IgD-negative memory B cell (primary cell): ENCODE results near the gene TPTE2. TPM values are rescaled to one million over a fixed set of nuclear protein-coding genes. Genes with fewer than 3 reads are reported as not detected.
"Not testable (repeated sequence)": the region's sequence is repeated elsewhere in the genome, so short reads cannot be mapped to it uniquely, and the experiment has no call there.

Experiments used
- H3K27ac Mint-ChIP-seq, 3 donors: one replicate each; pipeline ENCODE4 v1.8.0; 2020 to 2022; ENCODE audit warnings: mild to moderate bottlenecking in 3 of 3, mixed read lengths in 3 of 3, moderate library complexity in 1 of 3
- H3K27me3 Mint-ChIP-seq: one replicate; pipeline ENCODE4 v1.8.0; 2021; ENCODE audit warnings: mixed read lengths
- H3K36me3 Mint-ChIP-seq: one replicate; pipeline ENCODE4 v1.8.0; 2020; ENCODE audit warnings: mild to moderate bottlenecking, mixed read lengths
- H3K4me1 Mint-ChIP-seq, 3 donors: one replicate each; pipeline ENCODE4 v1.8.0; 2020 to 2022; ENCODE audit warnings: mixed read lengths in 3 of 3, mild to moderate bottlenecking in 1 of 3
- H3K4me3 Mint-ChIP-seq, 4 donors: one replicate each; pipeline ENCODE4 v1.8.0; 2020 to 2022; ENCODE audit warnings: mild to moderate bottlenecking in 4 of 4, mixed read lengths in 4 of 4, moderate library complexity in 3 of 4
- H3K9me3 Mint-ChIP-seq, 3 donors: one replicate each; pipeline ENCODE4 v1.8.0; 2020 to 2021; ENCODE audit warnings: mixed read lengths in 3 of 3, mild to moderate bottlenecking in 1 of 3
- polyA plus RNA-seq: library from polyadenylated mRNA; unstranded; fragments of 300-500 nt; fragmentation: Illumina TruSeq; gene quantifications from one replicate; pipeline ENCODE4 v1.2.3, GENCODE V29; 2021

TPTE2 gene
- polyA plus RNA-seq, 1 donor from 2014 or later, result not detected

DNA sequence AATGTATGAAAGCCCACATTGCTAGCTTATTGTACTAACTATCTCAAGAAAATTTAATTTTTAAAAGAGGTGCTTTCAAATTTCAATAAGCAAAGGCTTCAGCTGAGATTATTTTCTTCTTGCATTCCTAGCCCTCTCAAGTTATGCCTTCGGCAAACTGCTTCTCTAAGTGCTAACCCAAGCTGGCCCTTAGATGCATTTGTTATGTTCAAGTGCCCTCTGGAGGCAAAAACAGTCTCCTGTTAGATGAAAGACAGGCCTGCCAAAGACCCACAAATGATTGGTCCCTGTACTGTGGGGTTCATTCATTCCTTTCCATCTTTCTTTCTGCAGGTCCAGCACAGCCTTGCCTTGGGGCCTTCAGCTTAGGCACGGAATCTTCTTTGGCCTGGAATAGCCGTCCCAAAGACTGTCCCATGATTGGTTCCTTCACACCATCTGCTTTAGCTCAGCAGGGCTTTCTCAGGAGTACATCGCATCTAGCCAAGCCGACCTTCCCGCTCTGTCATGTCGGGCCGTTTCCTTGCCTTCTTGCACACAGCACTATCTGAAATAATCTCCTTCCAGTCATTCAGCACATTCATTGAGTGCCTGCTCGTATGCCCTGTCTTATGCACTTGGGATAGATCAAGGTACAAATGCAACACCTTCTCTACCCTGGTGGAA, 26.4 kb upstream of the TPTE2 start:
- Mint-ChIP-seq H3K27ac (peak overlapping the region in 1 of 3 donors; percentile 76), H3K4me1 (peaks cover 13 to 19% (median 17%) of the 10 kb centered on the region in 3 donors), H3K27me3 (peaks cover 14% of the 10 kb centered on the region), H3K36me3 (no peaks in the 10 kb centered on the region), H3K4me3 (peak overlapping the region; percentile 34 to 85 (median 76)), H3K9me3 (peaks cover under 1 to 13% (median 6%) of the 10 kb centered on the region in 3 donors)

DNA sequence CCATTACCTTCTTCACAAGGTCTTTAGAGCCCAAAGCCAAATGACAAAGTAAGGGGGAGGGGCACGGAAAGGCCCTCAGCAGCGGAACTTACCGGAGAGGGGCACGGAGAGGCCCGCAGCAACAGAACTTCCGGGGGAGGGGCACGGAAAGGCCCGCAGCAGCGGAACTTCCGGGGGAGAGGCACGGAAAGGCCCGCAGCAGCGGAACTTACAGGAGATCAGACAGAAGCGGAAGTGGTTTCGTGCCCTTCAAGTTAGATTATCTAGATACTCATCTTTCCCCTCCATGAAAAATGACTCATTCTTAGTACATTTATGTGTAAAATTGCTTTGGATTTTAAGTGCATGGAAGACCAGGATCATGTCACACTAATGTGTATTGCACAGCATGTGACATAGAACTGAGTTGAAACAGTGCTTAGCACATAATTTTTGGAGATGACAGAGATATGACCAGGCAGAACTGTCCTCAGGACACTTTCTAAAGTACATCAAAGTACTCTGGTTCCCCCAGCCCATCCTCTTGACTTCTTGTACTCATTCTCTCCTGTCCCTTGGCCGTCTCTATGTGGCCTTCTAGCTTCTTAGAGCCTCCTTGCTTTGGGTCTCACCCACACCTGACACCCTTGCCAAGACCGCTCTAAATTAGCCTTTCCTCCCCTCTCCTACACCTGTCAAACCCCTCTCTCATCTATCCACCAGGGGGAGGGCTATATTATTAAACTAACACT, 25.7 kb upstream of the TPTE2 start:
- peaks cover 13 to 19% (median 16%) of the 10 kb centered on the region in 3 donors for H3K4me1 Mint-ChIP-seq
- H3K27me3 Mint-ChIP-seq, result peaks cover 14% of the 10 kb centered on the region
- H3K27ac Mint-ChIP-seq, result peak overlapping the region in 2 of 3 donors; percentile 19 to 76
- peak overlapping the region; percentile 76 to 94 (median 81) for H3K4me3 Mint-ChIP-seq
- H3K9me3 Mint-ChIP-seq, result peaks cover 2 to 18% (median 6%) of the 10 kb centered on the region in 3 donors
- no peaks in the 10 kb centered on the region for H3K36me3 Mint-ChIP-seq

DNA sequence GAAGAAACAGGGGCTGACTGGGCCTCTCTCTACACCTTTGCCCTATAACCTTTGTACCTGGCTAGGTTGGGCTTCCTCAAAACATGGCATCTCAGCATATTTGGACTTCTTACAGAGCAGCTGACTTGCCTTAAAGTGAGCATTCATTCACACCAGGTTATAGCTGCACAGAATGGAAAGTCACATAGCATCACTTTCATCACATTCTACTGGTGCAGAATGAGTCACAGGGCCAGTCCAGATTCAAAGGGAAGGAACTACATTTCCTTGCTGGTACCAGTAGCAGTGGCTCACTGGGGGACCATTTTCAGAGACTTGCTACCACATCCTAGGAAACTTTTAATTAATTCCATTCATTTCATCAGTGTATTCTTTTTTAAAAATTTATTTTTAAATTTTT, 20.3 kb upstream of the TPTE2 start:
- peaks cover 2 to 14% (median 11%) of the 10 kb centered on the region in 3 donors for H3K9me3 Mint-ChIP-seq
- no peak overlapping the region for H3K27ac Mint-ChIP-seq

DNA sequence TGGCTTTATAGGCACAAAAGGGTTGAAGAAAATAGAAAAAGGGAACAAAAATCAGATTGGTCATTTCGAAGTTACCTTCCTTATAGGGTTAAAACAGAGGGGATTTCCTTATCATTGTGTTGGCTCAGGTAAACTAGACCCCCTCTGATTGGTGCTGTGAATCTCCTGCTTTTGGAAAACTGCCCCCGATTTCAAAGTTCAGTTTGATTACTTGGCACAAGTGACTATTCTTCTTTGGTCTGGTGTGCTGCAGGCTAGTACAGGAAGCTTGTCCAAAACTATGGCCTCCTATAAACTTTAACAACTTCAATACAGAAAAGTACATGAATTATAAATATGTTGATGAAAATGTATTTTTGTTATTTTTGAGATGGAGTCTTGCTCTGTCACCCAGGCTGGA, 13.9 kb upstream of the TPTE2 start:
- Mint-ChIP-seq H3K36me3 (peaks cover 3% of the 10 kb centered on the region), H3K9me3 (peaks cover 0 to 1% (median 0%) of the 10 kb centered on the region in 3 donors), H3K4me3 (no peak overlapping the region), H3K27ac (no peak overlapping the region), H3K4me1 (no peaks in the 10 kb centered on the region), H3K27me3 (peaks cover 2% of the 10 kb centered on the region)

More for the DNA sequence above, 20.3 kb upstream of the TPTE2 start:
- no peaks in the 10 kb centered on the region for H3K36me3 Mint-ChIP-seq
- peaks cover 2 to 3% (median 2%) of the 10 kb centered on the region in 3 donors for H3K4me1 Mint-ChIP-seq
- no peak overlapping the region for H3K4me3 Mint-ChIP-seq
- H3K27me3 Mint-ChIP-seq, result peaks cover 5% of the 10 kb centered on the region

DNA sequence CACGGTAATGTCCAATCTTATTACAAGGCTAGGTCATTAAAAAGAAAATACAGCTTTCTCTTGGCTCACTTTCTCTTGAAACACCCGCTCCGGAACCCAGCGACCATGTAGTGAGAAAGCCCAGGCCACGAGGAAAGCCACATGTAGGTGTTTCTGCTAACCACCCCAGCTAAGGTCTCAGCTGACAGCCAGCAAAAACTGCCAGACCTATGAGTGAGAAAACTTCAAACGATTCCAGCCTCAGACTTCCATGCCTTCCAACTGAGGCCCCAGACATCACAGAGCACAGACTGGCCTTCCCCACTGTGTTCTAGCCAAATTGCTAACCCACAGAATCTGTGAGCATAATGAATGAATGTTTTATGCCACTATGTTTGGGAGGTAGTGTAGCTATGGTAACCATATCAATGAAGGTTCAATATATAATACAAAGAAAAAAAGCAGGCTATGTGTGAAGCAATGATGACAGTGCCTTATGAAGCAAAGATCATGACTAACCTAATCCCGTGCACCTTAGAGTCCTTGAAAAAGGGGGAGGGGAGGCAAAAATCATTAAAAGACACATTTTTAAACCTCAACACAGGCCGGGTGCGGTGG, 11.9 kb upstream of the TPTE2 start:
- peaks cover under 1 to 3% (median 2%) of the 10 kb centered on the region in 3 donors for H3K4me1 Mint-ChIP-seq
- peak overlapping the region in 1 of 4 donors; percentile 22 for H3K4me3 Mint-ChIP-seq
- peaks cover 1% of the 10 kb centered on the region for H3K27me3 Mint-ChIP-seq
- peaks cover 3% of the 10 kb centered on the region for H3K36me3 Mint-ChIP-seq
- no peak overlapping the region for H3K27ac Mint-ChIP-seq
- no peaks in the 10 kb centered on the region for H3K9me3 Mint-ChIP-seq

DNA sequence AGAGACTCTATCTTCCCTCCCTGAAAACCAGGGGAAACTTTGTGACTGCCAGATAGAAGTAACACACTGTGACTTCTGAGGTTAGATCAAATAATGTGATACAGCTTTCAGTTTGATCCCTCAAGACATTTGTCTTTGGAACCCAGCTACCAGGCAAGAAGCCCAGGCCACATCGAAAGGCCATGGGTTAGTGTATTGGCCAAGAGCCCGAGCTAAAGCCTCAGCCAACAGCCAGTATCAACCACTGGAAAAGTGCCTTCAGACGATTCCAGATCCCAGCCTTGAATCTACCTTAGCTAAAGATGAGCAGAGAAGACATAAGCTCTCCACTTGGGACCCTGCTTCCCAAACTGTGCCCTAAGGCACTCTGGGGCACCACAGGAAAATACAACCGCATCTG, 10.9 kb upstream of the TPTE2 start:
- H3K9me3 Mint-ChIP-seq, result no peaks in the 10 kb centered on the region
- peaks cover 7 to 11% (median 10%) of the 10 kb centered on the region in 3 donors for H3K4me1 Mint-ChIP-seq
- H3K4me3 Mint-ChIP-seq, result no peak overlapping the region
- H3K27me3 Mint-ChIP-seq, result peaks cover 1% of the 10 kb centered on the region
- peaks cover 3% of the 10 kb centered on the region for H3K36me3 Mint-ChIP-seq
- H3K27ac Mint-ChIP-seq, result no peak overlapping the region

DNA sequence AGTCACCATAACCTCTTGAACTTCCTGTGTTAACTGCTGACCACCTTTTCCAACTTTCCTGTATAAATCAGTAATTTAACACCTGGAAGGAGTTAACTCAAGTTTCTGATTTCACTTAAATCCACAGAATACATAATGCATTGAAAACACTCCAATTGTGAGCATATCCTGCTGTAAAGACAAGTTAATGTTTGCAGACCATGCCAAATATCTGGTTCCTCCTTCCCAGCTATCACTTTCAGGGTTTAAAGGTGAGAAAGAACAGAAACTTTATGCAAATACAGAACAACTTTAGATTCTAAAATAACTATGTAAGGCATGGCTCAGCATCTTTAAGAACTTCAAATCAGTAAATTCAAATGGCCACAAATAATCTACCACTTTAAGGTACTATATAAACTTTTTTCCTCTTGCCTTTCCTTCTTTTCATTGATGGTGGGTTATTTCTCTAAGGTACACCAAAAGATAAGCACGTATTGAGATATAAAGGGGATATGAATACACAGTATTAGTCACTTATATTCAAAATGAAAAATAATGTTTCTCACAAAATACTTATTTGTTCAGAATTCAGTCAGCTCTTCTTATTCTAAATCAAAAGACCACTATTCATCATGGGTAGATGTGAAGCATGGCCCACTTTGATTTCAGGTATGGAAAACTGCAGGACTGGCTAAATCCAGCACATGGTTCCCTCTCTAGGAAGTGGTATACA, 6.6 kb upstream of the TPTE2 start:
- Mint-ChIP-seq H3K27ac (peak overlapping the region in 2 of 3 donors; percentile 41 to 71), H3K4me1 (peaks cover 12 to 15% (median 14%) of the 10 kb centered on the region in 3 donors), H3K36me3 (no peaks in the 10 kb centered on the region), H3K4me3 (peak overlapping the region in 3 of 4 donors; percentile 20 to 66 (median 53)), H3K27me3 (no peaks in the 10 kb centered on the region), H3K9me3 (no peaks in the 10 kb centered on the region)

DNA sequence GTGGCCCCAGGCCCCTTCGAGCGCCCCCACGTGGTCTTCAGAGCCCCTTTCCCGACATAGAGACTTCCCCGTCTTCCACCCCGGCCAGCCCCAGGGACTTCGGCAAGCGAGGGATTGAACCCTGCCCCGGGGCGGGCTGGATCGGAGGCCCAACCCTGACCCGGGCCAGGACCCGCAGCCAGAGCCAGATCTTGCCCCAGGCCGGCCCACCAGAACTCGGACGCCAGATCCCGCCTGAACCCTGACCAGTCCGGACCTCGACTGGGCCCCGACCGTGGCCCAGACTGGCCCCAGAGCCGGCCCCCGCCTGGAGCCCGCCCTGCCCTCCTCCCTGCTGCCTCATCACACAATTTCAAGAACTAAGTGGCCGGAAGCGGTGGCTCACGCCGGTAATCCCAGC, 253 bp upstream of the TPTE2 start:
- no peaks in the 10 kb centered on the region for H3K27me3 Mint-ChIP-seq
- H3K4me1 Mint-ChIP-seq, result no peaks in the 10 kb centered on the region
- no peaks in the 10 kb centered on the region for H3K9me3 Mint-ChIP-seq
- no peak overlapping the region for H3K4me3 Mint-ChIP-seq
- H3K27ac Mint-ChIP-seq, result no peak overlapping the region
- peaks cover 2% of the 10 kb centered on the region for H3K36me3 Mint-ChIP-seq

DNA sequence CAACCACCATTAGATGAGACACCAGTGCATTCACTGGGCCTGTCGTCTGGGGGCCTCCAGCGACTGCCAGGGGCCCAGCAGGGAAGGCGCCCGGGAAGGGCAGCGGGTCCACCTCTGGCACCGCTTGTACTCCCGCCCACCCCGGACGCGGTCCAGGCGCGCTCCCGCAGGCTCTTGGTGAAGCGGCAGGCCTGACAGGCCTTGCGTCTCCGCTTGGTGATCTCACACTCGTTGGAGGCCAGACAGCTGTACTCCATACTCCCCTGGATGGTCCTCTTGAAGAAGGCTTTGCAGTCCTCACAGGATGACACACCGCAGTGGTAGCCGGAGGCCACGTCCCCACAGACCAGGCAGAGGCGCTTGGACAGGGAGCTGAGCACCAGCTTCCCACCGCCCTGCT, 660 bp downstream of the TPTE2 start:
- not testable (repeated sequence) for H3K27ac Mint-ChIP-seq, H3K27me3 Mint-ChIP-seq, H3K4me3 Mint-ChIP-seq, H3K4me1 Mint-ChIP-seq, H3K36me3 Mint-ChIP-seq, H3K9me3 Mint-ChIP-seq

DNA sequence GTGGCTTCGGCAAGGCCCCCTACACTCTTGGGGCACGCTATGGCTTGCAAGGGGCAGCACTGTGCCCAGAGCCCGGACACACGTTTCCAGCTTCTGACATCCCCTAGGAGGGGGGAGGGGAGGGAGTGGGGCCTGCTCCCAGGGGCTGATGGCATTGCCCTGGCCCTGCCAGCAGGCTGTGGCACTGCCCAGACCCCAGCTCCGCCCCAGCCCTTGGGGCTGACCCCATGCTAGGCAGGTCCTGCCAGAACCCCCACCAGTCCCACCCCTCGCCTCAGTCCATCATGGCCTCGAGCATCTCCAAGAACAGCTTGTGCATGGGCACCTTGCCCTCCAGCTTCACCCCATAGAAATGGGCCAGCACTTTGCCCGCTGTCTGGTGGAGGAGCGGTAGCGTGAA, 1.6 kb downstream of the TPTE2 start:
- not testable (repeated sequence) for H3K4me1 Mint-ChIP-seq, H3K4me3 Mint-ChIP-seq, H3K27ac Mint-ChIP-seq, H3K27me3 Mint-ChIP-seq, H3K9me3 Mint-ChIP-seq, H3K36me3 Mint-ChIP-seq

DNA sequence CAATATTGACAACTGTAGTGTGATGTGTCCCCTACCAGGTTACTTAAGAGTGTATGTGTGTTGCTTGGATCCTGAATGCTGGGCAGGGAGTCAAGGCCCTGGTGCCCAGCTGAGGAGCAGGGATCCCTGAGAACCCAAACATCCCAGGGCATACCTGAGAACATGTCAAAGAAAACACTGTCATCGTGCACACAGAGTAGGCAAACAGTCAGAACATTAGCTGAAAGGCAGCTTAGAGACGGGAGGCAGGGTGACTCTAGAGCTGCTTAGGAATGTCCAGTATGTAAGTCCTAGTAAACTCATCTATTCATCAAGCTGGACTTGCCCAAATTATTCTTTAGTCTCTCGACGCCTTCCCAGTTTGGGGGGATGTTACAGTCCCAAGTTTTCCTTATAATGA, 4.0 kb downstream of the TPTE2 start:
- not testable (repeated sequence) for H3K27ac Mint-ChIP-seq, H3K27me3 Mint-ChIP-seq, H3K36me3 Mint-ChIP-seq, H3K4me1 Mint-ChIP-seq, H3K4me3 Mint-ChIP-seq, H3K9me3 Mint-ChIP-seq

DNA sequence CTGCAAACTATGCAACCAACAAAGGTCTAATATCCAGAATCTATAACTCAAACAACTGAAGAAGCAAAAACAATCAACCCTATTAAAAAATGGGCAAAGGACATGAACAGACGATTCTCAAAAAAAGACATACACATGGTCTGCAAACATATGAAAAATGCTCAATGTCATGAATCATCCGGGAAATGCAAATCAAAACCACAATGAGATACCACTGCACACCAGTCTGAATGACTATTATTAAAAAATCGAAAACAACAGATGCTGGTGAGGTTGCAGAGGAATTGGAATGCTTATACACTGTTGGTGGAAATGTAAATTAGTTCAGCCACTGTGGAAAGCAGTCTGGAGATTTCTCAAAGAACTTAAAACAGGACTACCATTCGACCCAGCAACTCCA, 12.1 kb downstream of the TPTE2 start:
- not testable (repeated sequence) for H3K4me1 Mint-ChIP-seq, H3K27me3 Mint-ChIP-seq, H3K27ac Mint-ChIP-seq, H3K36me3 Mint-ChIP-seq, H3K9me3 Mint-ChIP-seq, H3K4me3 Mint-ChIP-seq

DNA sequence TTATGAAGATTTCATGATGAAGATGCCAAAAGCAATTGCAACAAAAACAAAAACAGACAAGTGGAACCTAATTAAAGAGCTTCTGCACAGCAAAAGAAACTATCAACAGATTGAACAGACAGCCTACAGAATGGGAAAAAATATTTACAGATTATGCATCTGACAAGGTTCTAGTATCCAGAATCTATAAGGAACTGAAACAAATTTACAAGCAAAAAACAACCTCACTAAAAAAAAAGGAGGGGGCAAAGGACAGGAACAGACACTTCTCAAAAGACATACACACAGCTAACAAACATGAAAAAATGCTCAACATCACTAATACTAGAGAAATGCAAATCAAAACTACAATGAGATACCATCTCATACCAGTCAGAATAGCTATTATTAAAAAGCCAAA, 35.7 kb downstream of the TPTE2 start:
- not testable (repeated sequence) for H3K27ac Mint-ChIP-seq, H3K27me3 Mint-ChIP-seq, H3K4me3 Mint-ChIP-seq, H3K9me3 Mint-ChIP-seq, H3K36me3 Mint-ChIP-seq
- peaks cover 7 to 13% (median 7%) of the 10 kb centered on the region in 3 donors for H3K4me1 Mint-ChIP-seq

DNA sequence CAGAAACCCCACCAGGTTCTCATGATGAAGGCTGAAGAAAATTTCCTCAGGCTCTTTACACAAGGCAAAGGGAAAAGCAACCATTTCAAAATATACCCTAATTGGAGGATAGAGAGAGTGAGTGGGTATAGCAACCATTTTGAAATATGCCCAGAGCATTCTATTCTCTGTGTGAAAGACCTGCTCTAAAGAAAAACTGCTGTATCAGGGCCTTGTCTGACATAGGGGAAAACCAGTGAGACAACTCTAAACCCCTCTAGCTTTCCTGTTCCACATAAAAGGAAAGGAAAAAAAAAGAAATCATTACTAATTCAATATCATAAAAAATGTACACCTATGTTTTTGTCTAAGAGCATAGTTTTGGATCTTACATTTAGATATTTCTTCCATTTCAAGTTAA, 42.3 kb downstream of the TPTE2 start:
- peaks cover 2 to 8% (median 6%) of the 10 kb centered on the region in 3 donors for H3K4me1 Mint-ChIP-seq
- H3K4me3 Mint-ChIP-seq, result no peak overlapping the region
- H3K36me3 Mint-ChIP-seq, result no peaks in the 10 kb centered on the region
- no peaks in the 10 kb centered on the region for H3K9me3 Mint-ChIP-seq
- no peak overlapping the region for H3K27ac Mint-ChIP-seq
- peaks cover 2% of the 10 kb centered on the region for H3K27me3 Mint-ChIP-seq

DNA sequence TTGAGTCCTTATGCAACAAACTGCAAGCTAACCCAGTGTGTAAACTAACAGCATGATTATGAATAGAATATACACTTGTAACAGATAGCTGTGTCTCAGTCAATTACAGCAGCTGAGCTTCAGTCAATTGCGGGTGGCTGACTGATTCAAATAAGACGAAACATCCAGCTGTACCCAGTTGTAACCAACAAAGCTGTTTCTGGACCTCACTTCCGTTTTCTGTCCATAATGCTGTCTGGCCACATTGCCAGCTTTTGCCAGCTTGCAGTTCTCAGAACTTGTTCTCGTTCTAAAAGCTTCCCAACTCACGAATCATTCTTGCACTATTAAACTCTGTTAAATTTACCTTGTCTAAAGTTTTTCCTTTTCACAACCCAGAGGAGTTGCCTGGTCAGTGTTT, 53.7 kb downstream of the TPTE2 start:
- not testable (repeated sequence) for H3K9me3 Mint-ChIP-seq, H3K27ac Mint-ChIP-seq, H3K4me1 Mint-ChIP-seq, H3K4me3 Mint-ChIP-seq, H3K27me3 Mint-ChIP-seq, H3K36me3 Mint-ChIP-seq
